Stimulated activated naive CD8-positive, alpha-beta T cell treated with anti-CD3 and anti-CD28 coated beads, Interleukin-15, amount 100 ng/mL, for 72 hours (primary cell): Measurements from ENCODE around the gene LRFN3.
A peak's percentile ranks its signal among the peaks of the same experiment; 100 is the strongest.
"Not testable (repeated sequence)": the region's sequence is repeated elsewhere in the genome, so short reads cannot be mapped to it uniquely, and the experiment has no call there.

Experiments used
- ATAC-seq: fragments of 150-1000 bp; cut with Tn5 transposase; 2 replicates; pipeline ENCODE4 v1.10.0; 2021; ENCODE audit warnings: mild to moderate bottlenecking, moderate library complexity
- DNase-seq, 2 donors: peaks; one replicate each; pipeline ENCODE4 v3.0.0; 2021 to 2022
- H3K27ac Mint-ChIP-seq, 2 donors: one replicate each; pipeline ENCODE4 v1.8.0; 2022; ENCODE audit warnings: mild to moderate bottlenecking in 2 of 2, mixed read lengths in 2 of 2, moderate library complexity in 2 of 2
- H3K27me3 Mint-ChIP-seq: one replicate; pipeline ENCODE4 v1.8.0; 2022; ENCODE audit warnings: mixed read lengths
- H3K4me1 Mint-ChIP-seq: one replicate; pipeline ENCODE4 v1.8.0; 2022; ENCODE audit warnings: mild to moderate bottlenecking, mixed read lengths
- H3K4me3 Mint-ChIP-seq, 2 donors: one replicate each; pipeline ENCODE4 v1.8.0; 2022; ENCODE audit warnings: mild to moderate bottlenecking in 2 of 2, mixed read lengths in 2 of 2, moderate library complexity in 1 of 2
- H3K9me3 Mint-ChIP-seq, 2 donors: one replicate each; pipeline ENCODE4 v1.8.0; 2022; ENCODE audit warnings: mixed read lengths in 2 of 2

The LRFN3 gene

DNA sequence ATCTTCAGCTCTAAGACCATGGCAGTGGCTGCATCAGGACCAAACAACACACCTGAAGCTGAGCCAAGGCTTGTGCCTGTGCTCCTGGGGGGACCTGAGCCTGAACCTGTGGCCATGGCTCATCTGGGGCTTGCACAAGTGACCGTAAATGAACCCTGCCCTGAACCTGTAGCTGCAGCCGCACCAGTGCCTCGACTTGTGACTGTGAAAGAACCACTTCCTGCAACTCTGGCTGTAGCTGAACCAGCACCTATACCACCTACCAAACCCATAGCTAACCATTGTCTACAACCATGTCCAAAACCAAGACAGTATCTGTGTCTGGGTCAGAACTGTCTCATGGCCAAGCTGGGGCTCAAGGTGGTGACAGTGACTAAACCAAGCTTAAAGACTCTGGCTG is 30.6 kb downstream of the LRFN3 start:
- DNase-seq, result no peak
- Mint-ChIP-seq H3K27me3 (peaks cover 7% of the 10 kb centered on the region), H3K9me3 (no peaks in the 10 kb centered on the region), H3K27ac (no peak overlapping the region), H3K4me3 (no peak overlapping the region), H3K4me1 (peaks cover 7% of the 10 kb centered on the region)
- ATAC-seq, result no peak

GRCh38 chr19:35973487-35973886 is 37.3 kb downstream of the LRFN3 start:
- Mint-ChIP-seq H3K9me3 (no peaks in the 10 kb centered on the region), H3K27me3 (peaks cover 23% of the 10 kb centered on the region), H3K4me1 (peaks cover 12% of the 10 kb centered on the region), H3K4me3 (no peak overlapping the region), H3K27ac (no peak overlapping the region)
- DNase-seq (no peak), ATAC-seq (no peak)

- DNase-seq, result no peak
- Mint-ChIP-seq H3K27ac (no peak overlapping the region), H3K27me3 (peaks cover 33% of the 10 kb centered on the region), H3K4me3 (no peak overlapping the region), H3K4me1 (peaks cover 5% of the 10 kb centered on the region), H3K9me3 (no peaks in the 10 kb centered on the region)
- ATAC-seq, result no peak
Observed at GRCh38 chr19:35975608-35976214, 39.5 kb downstream of the LRFN3 start.

DNA sequence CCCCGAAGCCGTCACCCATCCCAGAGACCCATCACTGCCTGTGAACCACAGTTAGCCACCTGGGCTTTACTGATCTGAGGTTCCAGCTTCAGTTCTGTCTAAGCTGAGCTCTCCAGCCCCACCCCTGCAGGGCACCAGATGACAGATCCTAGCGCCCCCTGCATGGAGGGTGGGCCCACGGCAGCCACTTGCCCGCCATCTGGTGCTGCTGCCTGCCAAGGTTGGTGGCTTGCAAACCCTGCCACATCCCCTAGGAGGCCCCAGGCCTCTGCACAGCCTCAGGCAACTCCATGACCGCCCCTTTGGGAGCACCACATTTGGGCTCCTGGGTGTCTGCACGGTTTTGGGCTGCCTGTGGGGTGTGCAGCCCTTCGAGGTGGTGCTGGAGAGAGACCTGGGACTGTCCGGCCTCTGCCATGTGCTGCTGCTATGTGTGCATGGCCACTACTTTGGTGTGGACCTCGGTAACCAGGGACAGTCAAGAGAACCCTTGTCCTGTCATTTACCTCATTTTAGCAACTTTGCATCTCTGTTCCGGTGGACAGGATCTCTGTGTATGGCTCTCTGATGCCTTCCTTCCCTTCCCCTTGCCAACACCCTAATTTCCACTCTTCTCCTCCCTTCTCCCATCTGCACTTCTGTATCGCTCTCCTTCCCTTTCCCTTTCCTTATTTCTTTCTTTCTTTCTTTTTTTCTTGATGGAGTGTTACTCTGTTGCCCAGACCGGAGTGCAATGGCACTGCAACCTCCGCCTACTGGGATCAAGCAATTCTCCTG is 41.5 kb downstream of the LRFN3 start:
- ATAC-seq (peak; percentile 89), DNase-seq (peak; percentile 43 to 53)
- H3K4me3 Mint-ChIP-seq, result no peak overlapping the region
- H3K27ac Mint-ChIP-seq, result no peak overlapping the region
- no peaks in the 10 kb centered on the region for H3K9me3 Mint-ChIP-seq
- peaks cover 5% of the 10 kb centered on the region for H3K4me1 Mint-ChIP-seq
- H3K27me3 Mint-ChIP-seq, result peaks cover 41% of the 10 kb centered on the region

GRCh38 chr19:35978271-35978670 is 42.1 kb downstream of the LRFN3 start:
- no peaks in the 10 kb centered on the region for H3K9me3 Mint-ChIP-seq
- peaks cover 5% of the 10 kb centered on the region for H3K4me1 Mint-ChIP-seq
- ATAC-seq (no peak), DNase-seq (no peak)
- peaks cover 43% of the 10 kb centered on the region for H3K27me3 Mint-ChIP-seq
- no peak overlapping the region for H3K4me3 Mint-ChIP-seq
- H3K27ac Mint-ChIP-seq, result no peak overlapping the region

- Mint-ChIP-seq H3K4me1 (peaks cover 5% of the 10 kb centered on the region), H3K27ac (no peak overlapping the region), H3K9me3 (no peaks in the 10 kb centered on the region), H3K27me3 (peaks cover 49% of the 10 kb centered on the region), H3K4me3 (no peak overlapping the region)
- DNase-seq, result no peak
- no peak for ATAC-seq
Observed at GRCh38 chr19:35978832-35979365, 42.7 kb downstream of the LRFN3 start.

DNA sequence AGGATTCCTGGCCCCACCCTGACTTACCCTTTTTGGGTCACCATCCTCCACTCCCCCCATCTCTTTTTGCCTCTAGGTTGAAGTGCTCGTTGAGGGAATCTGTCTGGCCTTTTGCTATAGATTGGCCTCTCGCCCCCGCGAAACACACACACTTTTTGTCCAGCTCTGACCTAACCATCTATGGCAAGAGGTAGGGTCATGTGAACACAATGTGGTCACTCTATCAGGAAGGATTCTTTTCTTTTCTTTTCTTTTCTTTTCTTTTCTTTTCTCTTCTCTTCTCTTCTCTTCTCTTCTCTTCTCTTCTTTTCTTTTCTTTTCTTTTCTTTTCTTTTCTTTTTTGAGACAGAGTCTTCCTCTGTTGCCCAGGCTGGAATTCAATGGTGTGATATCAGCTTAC is 44.8 kb downstream of the LRFN3 start:
- not testable (repeated sequence) for H3K27ac Mint-ChIP-seq, H3K9me3 Mint-ChIP-seq, DNase-seq, H3K4me3 Mint-ChIP-seq, ATAC-seq, H3K4me1 Mint-ChIP-seq
- H3K27me3 Mint-ChIP-seq, result peaks cover 62% of the 10 kb centered on the region

- no peak for DNase-seq
- Mint-ChIP-seq H3K9me3 (no peaks in the 10 kb centered on the region), H3K4me3 (no peak overlapping the region), H3K27me3 (peaks cover 71% of the 10 kb centered on the region), H3K4me1 (peaks cover 9% of the 10 kb centered on the region), H3K27ac (no peak overlapping the region)
- ATAC-seq, result no peak
Observed at GRCh38 chr19:35983177-35983576, 47.0 kb downstream of the LRFN3 start.

GRCh38 chr19:35986111-35986510 is 49.9 kb downstream of the LRFN3 start:
- Mint-ChIP-seq H3K27me3 (peaks cover 60% of the 10 kb centered on the region), H3K4me1 (peaks cover 9% of the 10 kb centered on the region), H3K9me3 (no peaks in the 10 kb centered on the region), H3K27ac (no peak overlapping the region), H3K4me3 (no peak overlapping the region)
- no peak for ATAC-seq
- DNase-seq, result no peak

GRCh38 chr19:35986664-35987570 is 50.7 kb downstream of the LRFN3 start:
- Mint-ChIP-seq H3K4me1 (peaks cover 9% of the 10 kb centered on the region), H3K4me3 (peak overlapping the region; percentile 68 to 76), H3K27me3 (peaks cover 55% of the 10 kb centered on the region), H3K9me3 (no peaks in the 10 kb centered on the region), H3K27ac (no peak overlapping the region)
- no peak for DNase-seq
- peak; percentile 67 for ATAC-seq

DNA sequence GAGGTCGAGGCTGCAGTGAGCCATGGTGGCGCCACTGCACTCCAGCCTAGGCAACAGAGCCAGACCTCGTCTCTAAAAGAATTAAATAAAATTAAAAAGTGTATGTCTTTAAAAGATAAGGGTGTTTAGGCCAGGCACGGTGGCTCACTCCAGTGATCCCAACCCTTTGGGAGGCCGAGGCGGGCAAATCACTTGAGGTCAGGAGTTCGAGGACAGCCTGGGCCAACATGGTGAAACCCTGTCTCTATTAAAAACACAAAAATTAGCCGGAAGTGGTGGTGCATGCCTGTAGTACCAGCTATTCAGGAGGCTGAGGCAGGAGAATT is 51.4 kb downstream of the LRFN3 start:
- Mint-ChIP-seq H3K4me1 (peaks cover 9% of the 10 kb centered on the region), H3K9me3 (no peaks in the 10 kb centered on the region), H3K27me3 (peaks cover 55% of the 10 kb centered on the region), H3K27ac (no peak overlapping the region), H3K4me3 (peak overlapping the region; percentile 30 to 62)
- no peak for ATAC-seq
- no peak for DNase-seq

DNA sequence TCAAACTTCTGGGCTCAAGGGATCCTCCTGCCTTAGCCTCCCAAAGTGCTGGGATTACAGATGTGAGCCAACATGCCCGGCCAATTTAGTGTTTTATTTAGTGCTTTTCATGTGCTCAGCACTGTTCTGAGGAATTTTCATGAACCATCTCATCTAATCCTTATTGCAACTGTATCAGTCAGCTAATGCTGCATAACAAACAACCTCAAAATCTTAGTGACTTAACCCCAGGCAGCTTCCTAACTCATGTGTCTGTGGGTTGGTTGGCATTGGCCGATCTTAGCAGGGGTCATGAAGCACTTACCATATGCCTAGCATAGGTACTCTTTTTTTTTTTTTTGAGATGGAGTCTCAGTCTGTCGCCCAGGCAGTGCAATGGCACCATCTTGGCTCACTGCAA is 52.6 kb downstream of the LRFN3 start:
- Mint-ChIP-seq H3K9me3 (no peaks in the 10 kb centered on the region), H3K27ac (no peak overlapping the region), H3K4me1 (peaks cover 12% of the 10 kb centered on the region), H3K27me3 (peaks cover 48% of the 10 kb centered on the region), H3K4me3 (no peak overlapping the region)
- DNase-seq, result no peak
- ATAC-seq, result no peak

DNA sequence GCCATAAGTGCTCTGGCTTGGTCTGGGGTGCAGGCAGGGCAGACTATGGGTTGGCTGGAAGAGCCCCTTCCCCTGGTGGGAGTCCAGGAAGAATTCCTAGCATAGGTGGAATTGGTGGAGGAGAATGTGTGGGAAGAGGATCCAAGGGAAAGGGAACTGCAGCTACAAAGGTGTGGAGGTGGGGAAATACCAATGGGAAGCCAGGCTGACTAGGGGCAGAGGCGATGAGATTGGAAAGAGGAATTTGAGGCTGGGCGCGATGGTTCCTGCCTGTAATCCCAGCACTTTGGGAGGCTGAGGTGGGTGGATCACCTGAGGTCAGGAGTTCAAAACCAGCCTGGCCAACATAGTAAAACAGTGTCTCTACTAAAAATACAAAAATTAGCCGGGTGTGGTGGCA is 54.0 kb downstream of the LRFN3 start:
- Mint-ChIP-seq H3K27me3 (peaks cover 35% of the 10 kb centered on the region), H3K4me1 (peaks cover 25% of the 10 kb centered on the region), H3K9me3 (no peaks in the 10 kb centered on the region), H3K27ac (no peak overlapping the region), H3K4me3 (no peak overlapping the region)
- ATAC-seq (no peak), DNase-seq (no peak)

DNA sequence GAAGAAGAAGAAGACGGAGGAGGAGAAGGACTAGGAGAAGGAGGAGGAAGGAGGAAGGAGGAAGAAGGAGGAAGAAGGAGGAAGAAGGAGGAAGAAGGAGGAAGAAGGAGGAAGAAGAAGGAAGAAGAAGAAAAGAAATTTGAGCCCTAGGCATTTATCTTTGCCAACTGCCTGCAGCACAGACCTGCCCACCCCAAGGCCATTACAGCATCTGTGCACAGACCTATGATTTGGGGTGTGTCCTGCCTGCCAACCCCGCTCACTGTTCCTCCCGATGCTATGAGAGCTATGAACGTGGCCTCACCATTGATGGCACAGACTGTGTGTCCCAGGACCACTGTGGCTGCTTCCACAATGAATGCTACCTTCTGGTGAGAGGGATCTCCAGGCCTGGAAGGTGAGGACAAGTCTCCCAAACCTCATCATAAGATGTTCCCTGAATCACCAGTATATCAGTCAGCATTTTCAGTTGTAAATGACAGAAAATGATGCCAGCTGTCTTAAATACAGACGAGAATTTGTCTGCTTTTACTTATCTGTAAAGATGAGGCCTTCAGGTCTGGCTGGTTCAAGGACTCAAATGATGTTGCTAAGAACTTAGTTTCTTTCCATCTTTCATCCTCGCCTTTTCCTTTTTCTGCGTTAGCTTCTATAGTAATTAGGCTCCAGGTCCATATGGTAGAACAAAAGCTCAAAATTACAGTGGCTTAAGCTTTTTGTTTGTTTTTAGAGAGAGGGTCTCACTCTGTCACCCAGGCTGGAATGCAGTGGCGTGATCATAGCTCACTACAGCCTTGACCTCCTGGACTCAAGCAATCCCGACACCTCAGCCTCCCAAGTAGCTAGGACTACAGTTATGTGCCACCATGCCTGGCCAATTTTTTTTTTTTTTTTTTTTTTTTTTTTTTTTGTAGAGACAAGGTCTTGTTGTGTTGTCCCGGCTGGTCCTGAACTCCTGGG is 54.9 kb downstream of the LRFN3 start:
- Mint-ChIP-seq H3K9me3 (no peaks in the 10 kb centered on the region), H3K27me3 (peaks cover 26% of the 10 kb centered on the region), H3K4me1 (peaks cover 31% of the 10 kb centered on the region), H3K27ac (no peak overlapping the region), H3K4me3 (no peak overlapping the region)
- no peak for DNase-seq
- no peak for ATAC-seq
